H1 (cell line): Measurements from ENCODE around the gene LMNA. TPM values are rescaled to one million over a fixed set of nuclear protein-coding genes. Genes with fewer than 3 reads are reported as not detected.

ENCODE experiments used
- BACH1 ChIP-seq: IDR thresholded peaks from 2 replicates; pipeline ENCODE4 v1.6.1; 2012; ENCODE audit warnings: low read length, improper control_type of control experiment
- CBX8 ChIP-seq: fragments of 300-800, 300-1000 bp; sonication (generic); IDR thresholded peaks from 2 replicates; pipeline ENCODE4 v1.7.1; 2016; ENCODE audit warnings: low read depth, low read length, borderline replicate concordance
- HDAC2 ChIP-seq, 2 experiments: fragments of 300-600 bp in 1 of 2; sonication (generic) in 1 of 2; IDR thresholded peaks; 2 replicates each; pipeline ENCODE4 v1.6.1; 2011 to 2012; ENCODE audit warnings: low read depth in 2 of 2, low read length in 2 of 2, mild to moderate bottlenecking in 2 of 2, moderate library complexity in 2 of 2, borderline replicate concordance in 1 of 2, inconsistent platforms in 1 of 2
- JUN ChIP-seq: IDR thresholded peaks from 2 replicates; pipeline ENCODE4 v1.6.1; 2011; ENCODE audit warnings: low read depth, mild to moderate bottlenecking, improper control_type of control experiment, low read length
- KDM1A ChIP-seq: fragments of 200-600, 300-600 bp; sonication (generic); IDR thresholded peaks from 2 replicates; pipeline ENCODE4 v1.7.1; 2016; ENCODE audit warnings: mild to moderate bottlenecking, low read length, borderline replicate concordance
- KDM5A ChIP-seq: fragments of 200-600 bp; IDR thresholded peaks from 2 replicates; pipeline ENCODE4 v1.7.1; 2012; ENCODE audit warnings: mild to moderate bottlenecking, low read length, inconsistent platforms, mixed read lengths
- PHF8 ChIP-seq: fragments of 200-600 bp; sonication (generic); conservative IDR thresholded peaks from 2 replicates; pipeline ENCODE4 v1.7.1; 2012; ENCODE audit warnings: low read depth, mild to moderate bottlenecking, inconsistent platforms, low read length, moderate library complexity
- POLR2AphosphoS5 ChIP-seq: IDR thresholded peaks from 2 replicates; pipeline ENCODE4 v1.6.1; 2011; ENCODE audit warnings: low read depth, low read length
- SRF ChIP-seq: IDR thresholded peaks from 2 replicates; pipeline ENCODE4 v1.6.1; 2011; ENCODE audit warnings: mild to moderate bottlenecking, low read depth, low read length, moderate library complexity
- TCF12 ChIP-seq: IDR thresholded peaks from 2 replicates; pipeline ENCODE4 v1.6.1; 2011; ENCODE audit warnings: low read depth, mild to moderate bottlenecking, low read length
- USF2 ChIP-seq: IDR thresholded peaks from 2 replicates; pipeline ENCODE4 v1.6.1; 2011; ENCODE audit warnings: low read length, improper control_type of control experiment
- ZNF274 ChIP-seq: IDR thresholded peaks from 2 replicates; pipeline ENCODE4 v1.7.0; 2012; ENCODE audit warnings: low read length, borderline replicate concordance; ENCODE audit errors: extremely low read depth
- polyA plus RNA-seq, 7 experiments: library from polyadenylated mRNA; depleted of rRNA in 3 of 7; stranded (reverse) in 5 of 7; unstranded in 2 of 7; fragments of >200 nt in 5 of 7; fragments of 200-250 nt in 2 of 7; gene quantifications; 1 replicate in 5 of 7; 2 replicates in 1 of 7; 4 replicates in 1 of 7; pipeline versions ENCODE4 v1.2.1 to v1.2.3, GENCODE V29; 2011 to 2013; ENCODE audit warnings: missing spikeins in 2 of 7, mixed read lengths in 2 of 7
- total RNA-seq: library from RNA; stranded (reverse); fragmentation: NEBNext Ultra II Directional; extraction: Animal tissue kit (Norgen Biotek cat#: 25700); gene quantifications from 2 replicates; pipeline ENCODE4 v1.2.1, GENCODE V29; 2021

Gene LMNA
- total and polyA plus RNA-seq, 2 of the 8 experiments (the other 6 are each of a cell fraction or from before 2014, with no cell fraction given), result 25.8 to 46.8 TPM

- TF ChIP-seq ZNF274 (no peak), USF2 (no peak), BACH1 (no peak), HDAC2 (IDR thresholded peaks at IDR 0.05; ENCODE audit: borderline replicate concordance in 1 of 2, low read depth in 2 of 2, low read length in 2 of 2) (peak in 1 of 2 experiments; percentile 97; a peak in 1 of 4 replicates), JUN (no peak), SRF (no peak), PHF8 (no peak), KDM1A (peak; percentile 96), TCF12 (no peak), POLR2AphosphoS5 (no peak), CBX8 (no peak), KDM5A (no peak)
Measured at GRCh38 chr1:156083800-156084790, 30.4 kb upstream of the LMNA start (continued).
